GM11168 (cell line): ENCODE results near the gene C7.
"Not testable (repeated sequence)": the region's sequence is repeated elsewhere in the genome, so short reads cannot be mapped to it uniquely, and the experiment has no call there.

Experiments
- in situ Hi-C: fragments of 300-500 bp; cut with MboI; formaldehyde crosslinking; loops from one replicate; pipeline ENCODE4 v1.12.0; 2022; ENCODE audit warnings: low sequenced_read_pairs; ENCODE audit not compliant: unreplicated experiment

C7 gene

GRCh38 chr5:40909264-40909663, at the start of gene C7:
Gene C7, plus strand, starts transcription at chr5:40909497. Its CDS starts 114 bp downstream, at chr5:40909611.
- in situ Hi-C loops: no loop called here

GRCh38 chr5:40860711-40861110, 48.6 kb upstream of the C7 start:
- in situ Hi-C loops: no loop called here

DNA sequence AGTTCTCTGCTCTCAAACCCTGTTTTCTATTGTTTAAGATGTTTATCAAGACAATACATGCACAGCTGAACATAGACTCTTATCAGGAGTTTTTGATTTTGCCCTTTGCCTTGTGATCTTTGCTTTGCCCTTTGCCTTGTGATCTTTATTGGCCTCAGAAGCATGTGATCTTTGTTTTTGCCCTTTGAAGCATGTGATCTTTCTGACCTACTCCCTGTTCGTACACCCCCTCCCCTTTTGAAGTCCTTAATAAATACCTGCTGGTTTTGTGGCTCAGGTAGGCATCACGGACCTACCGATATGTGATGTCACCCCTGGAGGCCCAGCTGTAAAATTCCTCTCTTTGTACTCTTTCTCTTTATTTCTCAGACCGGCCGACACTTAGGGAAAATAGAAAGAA, 44.3 kb upstream of the C7 start:
- in situ Hi-C loops: not testable (repeated sequence)

- in situ Hi-C loops: no loop called here
These were observed 42.5 kb upstream of the C7 start for GRCh38 chr5:40866844-40867243.

- in situ Hi-C loops: no loop called here
These were observed 39.9 kb upstream of the C7 start for GRCh38 chr5:40869384-40869783.

DNA sequence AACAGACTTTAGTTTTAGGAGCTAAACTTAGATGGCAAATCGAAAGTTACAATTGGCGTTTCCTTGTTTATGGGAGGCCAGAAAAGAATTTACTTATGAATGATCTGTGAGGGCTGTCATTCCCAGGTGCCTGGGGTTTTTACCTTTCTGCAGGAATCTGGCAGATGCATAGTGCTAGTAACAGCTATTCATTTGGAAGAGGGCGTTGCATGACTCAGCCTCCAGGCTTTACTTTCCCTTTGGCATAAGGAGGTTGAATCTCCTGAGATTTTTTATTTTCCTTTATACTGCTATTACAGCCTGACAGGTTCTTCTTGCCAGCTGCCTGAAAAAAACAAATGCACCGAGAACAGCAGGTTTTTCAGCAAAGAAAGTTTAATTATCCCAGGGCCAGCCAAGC, 38.1 kb upstream of the C7 start:
- in situ Hi-C loops: no loop called here

DNA sequence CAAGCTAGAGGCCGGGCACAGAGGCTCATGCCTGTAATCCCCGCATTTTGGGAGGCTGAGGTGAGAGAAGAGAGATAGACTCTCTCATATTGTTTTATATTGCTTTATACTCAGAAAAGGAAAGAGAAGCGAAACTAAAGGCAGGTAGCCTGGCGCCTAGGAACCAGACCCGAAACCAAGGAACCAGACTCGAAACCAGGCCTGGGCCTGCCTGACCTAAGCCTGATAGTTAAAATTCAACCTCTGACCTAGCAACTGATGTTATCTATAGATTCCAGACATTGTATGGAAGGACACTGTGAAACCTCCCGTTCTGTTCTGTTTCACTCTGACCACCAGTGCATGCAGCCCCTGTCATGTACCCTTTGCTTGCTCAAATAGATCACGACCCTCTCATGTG, 37.0 kb upstream of the C7 start:
- in situ Hi-C loops: not testable (repeated sequence)

DNA sequence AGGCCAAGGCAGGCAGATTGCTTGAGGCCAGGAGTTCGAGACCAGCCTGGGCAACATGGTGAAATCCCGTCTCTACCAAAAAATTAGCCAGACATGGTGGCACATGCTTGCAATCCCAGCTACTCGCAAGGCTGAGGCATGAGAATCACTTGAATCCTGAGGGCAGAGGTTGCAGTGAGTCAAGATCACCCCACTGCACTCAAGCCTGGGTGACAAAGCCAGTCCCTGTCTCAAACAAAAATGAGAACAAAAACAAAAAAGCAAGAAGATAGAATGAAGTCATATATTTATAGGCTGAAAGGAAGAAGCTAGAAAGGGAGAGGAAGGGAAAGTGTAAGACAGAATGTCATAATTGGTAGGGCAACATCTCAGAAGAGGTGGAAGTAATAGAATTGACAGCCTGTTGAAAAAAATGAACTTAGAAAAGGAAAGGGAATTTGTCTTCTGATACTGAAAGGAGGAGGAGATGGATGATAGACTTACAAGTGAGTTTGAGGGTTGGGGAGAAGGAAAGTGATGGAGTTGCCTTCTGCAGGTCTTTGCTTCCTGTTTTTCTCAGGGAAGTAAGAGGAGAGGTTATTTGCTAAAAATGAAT, 35.9 kb upstream of the C7 start:
- in situ Hi-C loops: no loop called here

DNA sequence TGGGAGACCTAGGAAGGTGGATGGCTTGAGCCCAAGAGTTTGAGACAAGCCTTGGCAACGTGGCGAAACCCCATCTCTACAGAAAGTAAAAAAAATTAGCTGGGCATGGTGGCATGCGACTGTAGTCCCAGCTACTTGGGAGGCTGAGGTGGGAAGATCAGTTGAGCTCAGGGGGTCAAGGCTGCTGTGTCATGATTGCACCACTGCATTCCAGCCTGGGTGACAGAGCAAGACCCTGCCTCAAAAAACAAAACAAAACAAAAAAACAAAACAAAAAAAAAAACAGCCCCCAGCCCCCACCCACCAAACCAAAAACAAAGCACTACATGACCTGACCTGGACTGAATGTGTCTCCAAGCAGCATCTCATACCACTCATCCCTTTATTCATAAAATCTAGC, 33.3 kb upstream of the C7 start:
- in situ Hi-C loops: no loop called here

DNA sequence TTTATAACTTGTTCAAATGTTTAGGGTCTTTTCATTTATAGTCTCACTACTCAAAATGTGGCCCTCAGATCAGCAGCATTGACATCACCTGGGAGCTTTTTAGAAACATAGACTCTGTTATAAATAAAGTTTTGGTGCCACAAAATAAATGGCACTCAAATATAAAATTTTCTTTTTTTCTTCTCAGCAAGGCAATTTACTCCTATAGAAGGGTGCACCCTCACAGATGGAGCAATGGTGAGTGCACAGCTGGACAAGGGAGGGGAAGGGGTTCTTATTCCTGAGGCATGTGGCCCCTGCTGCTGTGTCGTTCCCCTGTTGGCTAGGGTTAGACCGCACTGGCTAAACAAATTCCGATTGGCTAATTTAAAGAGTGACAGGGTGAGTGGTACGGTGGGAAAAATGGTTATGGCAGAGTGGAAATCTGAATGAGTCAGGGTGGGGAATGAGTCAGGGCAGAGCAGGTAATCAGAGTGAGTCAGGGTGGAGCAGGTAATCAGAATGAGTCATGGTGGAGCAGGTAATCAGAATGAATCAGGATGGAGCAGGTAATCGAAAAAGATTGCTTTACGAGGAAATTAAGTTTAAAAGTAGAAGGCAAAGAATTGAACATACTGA, 31.8 kb upstream of the C7 start:
- in situ Hi-C loops: no loop called here

DNA sequence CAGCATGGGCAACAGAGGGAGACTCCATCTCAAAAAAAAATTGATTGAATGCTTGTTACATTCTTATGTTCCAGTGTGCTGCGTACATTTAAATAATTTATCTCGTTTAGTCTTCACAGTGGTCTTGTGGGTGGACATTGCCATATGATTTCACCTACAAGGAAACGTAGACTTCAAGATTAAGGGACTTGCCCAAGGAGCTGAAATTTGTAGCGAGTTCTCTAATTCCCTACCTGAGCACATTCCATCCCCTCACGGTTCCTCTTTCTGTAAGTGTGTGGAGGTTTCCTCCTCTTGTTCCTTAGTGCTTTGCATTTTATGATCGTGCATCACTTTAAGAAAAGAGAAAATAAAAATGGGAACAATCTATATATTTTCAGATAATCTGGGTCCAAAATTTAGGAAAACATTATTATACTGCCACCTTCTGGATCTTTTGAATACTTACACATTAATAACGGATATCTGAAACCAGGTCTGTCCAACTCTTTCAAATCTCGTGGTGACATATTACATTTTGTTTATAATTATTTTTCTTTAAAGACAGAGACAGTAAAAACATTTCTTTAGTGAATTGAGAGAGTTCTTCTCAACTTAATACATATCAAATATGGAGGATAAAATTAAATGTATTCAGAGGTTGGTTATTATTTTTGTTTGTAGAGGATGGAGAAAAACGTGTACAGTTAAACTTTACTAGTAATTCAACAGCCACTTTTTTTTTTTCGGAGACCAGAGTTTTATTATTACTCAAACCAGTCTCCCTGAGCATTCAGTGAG, 29.9 kb upstream of the C7 start:
- in situ Hi-C loops: no loop called here

- in situ Hi-C loops: no loop called here
These were observed 27.0 kb upstream of the C7 start for GRCh38 chr5:40882291-40882690.

GRCh38 chr5:40883051-40883450, 26.2 kb upstream of the C7 start:
- in situ Hi-C loops: not testable (repeated sequence)

DNA sequence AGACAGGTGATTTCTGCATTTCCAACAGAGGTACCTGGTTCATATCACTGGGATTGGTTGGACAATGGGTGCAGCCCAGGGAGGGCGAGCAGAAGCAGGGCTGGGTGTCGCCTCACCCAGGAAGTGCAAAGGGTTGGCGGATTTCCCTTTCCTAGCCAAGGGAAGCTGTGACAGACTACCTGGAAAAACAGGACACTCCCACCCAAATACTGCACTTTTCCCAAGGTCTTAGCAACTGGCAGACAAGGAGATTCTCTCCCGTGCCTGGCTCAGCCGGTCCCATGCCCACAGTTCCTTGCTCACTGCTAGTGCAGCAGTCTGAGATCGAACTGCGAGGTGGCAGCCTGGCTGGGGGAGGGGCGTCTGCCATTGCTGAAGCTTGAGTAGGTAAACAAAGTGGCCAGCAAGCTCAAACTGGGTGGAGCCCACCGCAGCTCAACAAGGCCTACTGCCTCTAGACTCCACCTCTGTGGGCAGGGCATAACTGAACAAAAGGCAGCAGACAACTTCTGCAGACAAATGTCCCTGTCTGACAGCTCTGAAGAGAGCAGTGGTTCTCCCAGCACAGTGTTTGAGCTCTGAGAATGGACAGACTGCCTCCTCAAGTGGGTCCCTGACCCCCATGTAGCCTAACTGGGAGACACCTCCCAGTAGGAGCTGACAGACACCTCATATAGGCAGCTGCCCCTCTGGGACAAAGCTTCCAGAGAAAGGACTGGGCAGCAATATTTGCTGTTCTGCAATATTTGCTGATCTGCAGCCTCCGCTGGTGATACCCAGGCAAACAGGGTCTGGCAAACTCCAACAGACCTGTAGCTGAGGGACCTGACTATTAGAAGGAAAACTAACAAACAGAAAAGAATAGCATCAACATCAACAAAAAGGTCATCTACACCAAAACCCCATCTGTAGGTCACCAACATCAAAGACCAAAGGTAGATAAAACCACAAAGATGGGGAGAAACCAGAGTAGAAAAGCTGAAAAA, 13.6 kb upstream of the C7 start:
- in situ Hi-C loops: not testable (repeated sequence)

- in situ Hi-C loops: no loop called here
These were observed 4.9 kb upstream of the C7 start for GRCh38 chr5:40904205-40904993.

DNA sequence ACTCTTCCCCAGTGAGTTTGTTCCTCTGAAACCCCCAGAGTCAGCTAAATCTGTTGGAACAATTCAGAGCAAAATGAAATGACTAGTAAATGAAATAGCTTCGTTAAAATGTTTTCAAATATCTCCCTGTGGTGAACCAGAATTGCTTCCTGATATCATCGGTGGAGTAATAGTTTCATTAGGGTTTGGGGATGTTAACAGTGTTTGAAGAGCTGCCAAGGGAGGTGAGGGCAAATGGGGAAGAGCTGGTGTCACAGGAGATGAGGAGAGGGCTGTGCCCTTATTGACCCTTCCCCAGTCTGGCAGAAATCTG, 4.3 kb upstream of the C7 start:
- in situ Hi-C loops: no loop called here

GRCh38 chr5:40906351-40906751, 2.9 kb upstream of the C7 start:
- in situ Hi-C loops: no loop called here

GRCh38 chr5:40909723-40910122, 426 bp downstream of the C7 start:
- in situ Hi-C loops: no loop called here

DNA sequence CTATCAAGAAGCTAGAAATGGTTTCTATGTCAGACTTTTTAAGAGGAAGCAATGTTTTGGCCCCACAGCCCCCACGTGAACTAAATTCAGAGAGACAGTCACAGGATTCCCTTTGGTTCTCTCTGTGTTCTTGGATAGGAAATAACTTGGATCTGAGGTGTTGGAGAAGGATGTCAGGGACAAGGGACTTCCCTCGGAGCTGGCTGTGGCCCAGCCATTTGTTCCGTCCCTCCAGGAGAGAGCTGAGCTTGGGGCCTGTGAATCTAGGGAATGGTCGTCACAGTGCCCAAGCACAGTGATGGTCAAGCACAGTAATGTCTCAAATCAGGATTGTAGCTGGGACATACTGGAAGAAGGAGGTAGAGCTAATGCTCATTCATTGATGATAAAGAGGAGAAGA, 2.0 kb downstream of the C7 start:
- in situ Hi-C loops: no loop called here

DNA sequence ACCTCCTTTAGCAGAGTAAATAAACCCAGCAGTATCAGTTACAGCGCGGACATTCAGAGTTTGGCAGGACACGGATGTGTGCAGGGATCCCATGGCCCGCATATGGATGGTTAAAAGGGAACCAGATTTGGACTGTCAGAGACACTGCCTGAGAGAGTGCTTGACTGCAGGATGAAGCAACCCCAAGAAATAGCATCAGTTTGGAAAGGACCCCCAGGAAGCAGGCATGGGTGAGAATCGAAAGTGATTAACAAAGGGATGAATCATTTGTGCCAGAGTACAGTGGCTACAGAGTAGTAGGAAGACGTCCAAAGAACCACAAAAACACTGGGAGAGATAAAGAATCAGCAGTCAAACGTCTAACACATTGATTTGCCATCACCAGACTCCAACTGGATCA, 5.5 kb downstream of the C7 start:
- in situ Hi-C loops: no loop called here
